ENCODE data around the gene DOCK1.

Gene DOCK1

DNA sequence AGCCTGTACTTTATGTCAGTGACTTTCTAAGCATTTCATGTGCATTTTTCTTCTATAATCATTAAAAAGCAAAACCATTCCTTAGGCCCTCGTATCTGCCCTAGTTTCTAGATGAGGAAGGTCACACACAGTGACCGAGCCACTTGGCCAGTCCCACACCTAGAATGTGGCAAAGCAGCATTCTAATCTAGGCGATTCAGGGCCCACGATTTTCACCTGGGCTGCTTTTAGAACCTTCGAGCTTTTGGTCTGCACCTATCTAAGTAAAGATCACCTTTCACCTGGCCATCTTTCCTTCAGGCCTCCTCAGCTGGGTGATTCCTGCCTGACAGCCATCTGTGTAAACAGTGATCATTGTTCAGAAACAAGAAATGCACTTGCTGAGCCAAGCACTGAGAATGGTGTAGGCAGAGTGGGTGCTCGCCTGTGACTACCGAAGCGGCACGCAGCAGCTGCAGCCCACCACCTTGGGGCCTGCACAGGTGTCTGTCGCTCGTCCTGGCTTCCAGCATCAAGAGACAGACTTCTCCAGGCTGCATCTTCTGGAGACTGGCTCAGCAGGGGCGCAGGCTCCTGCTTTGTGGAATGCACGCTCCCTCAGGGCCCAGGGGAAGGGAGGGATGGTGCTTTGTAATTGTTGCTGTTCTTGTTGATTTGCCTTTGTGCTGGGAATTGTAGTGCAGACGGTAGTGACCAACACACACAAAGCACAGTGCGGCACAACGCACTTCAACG lies 440.2 kb downstream of the DOCK1 start:
- TF ChIP-seq EZH2 (IDR thresholded peaks at IDR 0.05; ENCODE audit: borderline replicate concordance, low read depth, low read length, severe bottlenecking): no peak
- TF ChIP-seq, protein P1, sequence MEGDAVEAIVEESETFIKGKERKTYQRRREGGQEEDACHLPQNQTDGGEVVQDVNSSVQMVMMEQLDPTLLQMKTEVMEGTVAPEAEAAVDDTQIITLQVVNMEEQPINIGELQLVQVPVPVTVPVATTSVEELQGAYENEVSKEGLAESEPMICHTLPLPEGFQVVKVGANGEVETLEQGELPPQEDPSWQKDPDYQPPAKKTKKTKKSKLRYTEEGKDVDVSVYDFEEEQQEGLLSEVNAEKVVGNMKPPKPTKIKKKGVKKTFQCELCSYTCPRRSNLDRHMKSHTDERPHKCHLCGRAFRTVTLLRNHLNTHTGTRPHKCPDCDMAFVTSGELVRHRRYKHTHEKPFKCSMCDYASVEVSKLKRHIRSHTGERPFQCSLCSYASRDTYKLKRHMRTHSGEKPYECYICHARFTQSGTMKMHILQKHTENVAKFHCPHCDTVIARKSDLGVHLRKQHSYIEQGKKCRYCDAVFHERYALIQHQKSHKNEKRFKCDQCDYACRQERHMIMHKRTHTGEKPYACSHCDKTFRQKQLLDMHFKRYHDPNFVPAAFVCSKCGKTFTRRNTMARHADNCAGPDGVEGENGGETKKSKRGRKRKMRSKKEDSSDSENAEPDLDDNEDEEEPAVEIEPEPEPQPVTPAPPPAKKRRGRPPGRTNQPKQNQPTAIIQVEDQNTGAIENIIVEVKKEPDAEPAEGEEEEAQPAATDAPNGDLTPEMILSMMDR (IDR thresholded peaks at IDR 0.05; ENCODE audit: borderline replicate concordance, extremely low read depth, low read length, poor library complexity, severe bottlenecking): no peak
- no peaks in the 10 kb centered on the region for H4K20me1 ChIP-seq (ENCODE audit: insufficient read depth, low read length)
- H3K9ac ChIP-seq (ENCODE audit: low read depth, low read length): no peak overlapping the region
- H3K4me1 ChIP-seq (ENCODE audit: insufficient read depth, low read length): no peaks in the 10 kb centered on the region
- H2AFZ ChIP-seq (ENCODE audit: low read depth, low read length): no peak overlapping the region
- H3K4me2 ChIP-seq (ENCODE audit: insufficient read depth, low read length): no peak overlapping the region
- ATAC-seq (ENCODE audit: insufficient read depth, low read depth) (no peak), DNase-seq (no peak)
- H3K27me3 ChIP-seq (ENCODE audit: insufficient read depth, low read length, poor library complexity): no peaks in the 10 kb centered on the region
- no peaks in the 10 kb centered on the region for H3K9me3 ChIP-seq (ENCODE audit: insufficient read depth, low read length, severe bottlenecking)
- no peaks in the 10 kb centered on the region for H3K79me2 ChIP-seq (ENCODE audit: insufficient read depth, low read length)
- no peaks in the 10 kb centered on the region for H3K36me3 ChIP-seq (ENCODE audit: insufficient read depth, low read length)
- H3K4me3 ChIP-seq (ENCODE audit: low read depth in 1 of 2, low read length in 2 of 2): no peak overlapping the region
- no peak overlapping the region for H3K27ac ChIP-seq (ENCODE audit: low read length)

DNA sequence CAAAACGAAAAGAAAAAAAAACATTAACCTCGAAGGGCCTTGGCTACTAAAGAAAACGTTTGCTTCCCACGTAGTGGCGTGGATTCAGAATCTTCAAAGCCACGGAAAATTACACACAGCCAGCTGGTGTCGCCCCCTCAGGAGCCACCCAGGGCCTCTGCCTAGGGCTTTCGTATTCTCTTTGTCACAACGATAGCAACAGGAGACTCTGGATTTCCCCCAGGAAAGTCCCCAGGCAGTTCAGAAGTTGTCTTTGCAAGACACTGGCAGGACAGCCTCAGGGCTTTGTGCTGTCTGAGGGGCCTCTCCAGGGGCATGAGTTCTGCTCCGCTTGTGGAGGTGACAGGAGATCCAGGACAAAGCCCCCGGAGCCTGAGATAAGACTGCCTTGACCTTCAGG lies 441.4 kb downstream of the DOCK1 start:
- Histone ChIP-seq H3K9ac (ENCODE audit: low read depth, low read length) (no peak overlapping the region), H3K4me1 (ENCODE audit: insufficient read depth, low read length) (no peaks in the 10 kb centered on the region), H3K27me3 (ENCODE audit: insufficient read depth, low read length, poor library complexity) (no peaks in the 10 kb centered on the region), H3K9me3 (ENCODE audit: insufficient read depth, low read length, severe bottlenecking) (no peaks in the 10 kb centered on the region), H3K4me3 (ENCODE audit: low read depth in 1 of 2, low read length in 2 of 2) (no peak overlapping the region), H3K36me3 (ENCODE audit: insufficient read depth, low read length) (no peaks in the 10 kb centered on the region), H3K79me2 (ENCODE audit: insufficient read depth, low read length) (no peaks in the 10 kb centered on the region), H3K27ac (ENCODE audit: low read length) (no peak overlapping the region), H4K20me1 (ENCODE audit: insufficient read depth, low read length) (peaks cover 3% of the 10 kb centered on the region; the same call in 1 of the 2 replicates), H3K4me2 (ENCODE audit: insufficient read depth, low read length) (no peak overlapping the region), H2AFZ (ENCODE audit: low read depth, low read length) (no peak overlapping the region)
- ATAC-seq (ENCODE audit: insufficient read depth, low read depth) (no peak), DNase-seq (no peak)
- TF ChIP-seq EZH2 (IDR thresholded peaks at IDR 0.05; ENCODE audit: borderline replicate concordance, low read depth, low read length, severe bottlenecking): no peak
- TF ChIP-seq, protein P1 (IDR thresholded peaks at IDR 0.05; ENCODE audit: borderline replicate concordance, extremely low read depth, low read length, poor library complexity, severe bottlenecking): no peak

DNA sequence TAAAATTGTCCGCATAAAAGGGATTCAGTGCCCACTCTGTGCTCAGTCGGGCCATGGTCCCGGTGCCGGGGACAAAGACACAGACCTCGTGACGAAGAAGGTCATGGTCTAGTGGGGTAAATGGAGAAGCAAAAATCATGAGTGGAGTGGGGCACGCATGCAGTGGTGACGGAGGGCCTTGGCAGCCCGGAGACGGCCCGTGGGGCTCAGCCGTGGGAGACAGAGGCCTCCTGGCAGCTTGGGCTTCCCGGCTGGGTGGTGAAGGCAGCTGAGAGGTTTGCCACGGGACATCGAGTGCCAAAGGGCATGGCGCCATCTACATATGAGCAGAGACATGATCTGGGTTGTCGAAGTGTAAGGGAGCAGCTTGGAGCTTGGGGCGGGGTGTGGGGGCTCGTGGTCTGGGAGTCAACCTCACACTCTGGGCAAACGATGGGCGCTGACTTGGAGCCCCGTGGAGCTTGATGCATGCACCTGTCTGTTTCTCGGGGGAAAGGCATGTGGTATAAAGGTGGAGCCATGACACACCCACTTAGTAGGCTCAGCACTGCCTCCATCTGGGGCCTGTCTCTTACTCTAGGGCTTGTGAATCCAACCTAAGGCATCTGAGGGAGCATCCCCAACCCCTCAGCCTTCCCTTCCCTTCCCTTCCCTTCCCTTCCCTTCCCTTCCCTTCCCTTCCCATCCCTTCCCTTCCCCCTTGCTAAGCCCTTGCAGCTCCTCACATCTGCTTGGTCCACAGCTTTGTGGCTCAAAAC lies 442.2 kb downstream of the DOCK1 start:
- H3K4me3 ChIP-seq (ENCODE audit: low read depth in 1 of 2, low read length in 2 of 2): no peak overlapping the region
- no peaks in the 10 kb centered on the region for H3K4me1 ChIP-seq (ENCODE audit: insufficient read depth, low read length)
- H3K9me3 ChIP-seq (ENCODE audit: insufficient read depth, low read length, severe bottlenecking): no peaks in the 10 kb centered on the region
- H3K36me3 ChIP-seq (ENCODE audit: insufficient read depth, low read length): no peaks in the 10 kb centered on the region
- H3K79me2 ChIP-seq (ENCODE audit: insufficient read depth, low read length): no peaks in the 10 kb centered on the region
- no peak overlapping the region for H3K9ac ChIP-seq (ENCODE audit: low read depth, low read length)
- ATAC-seq (ENCODE audit: insufficient read depth, low read depth) (no peak), DNase-seq (no peak)
- no peak overlapping the region for H3K4me2 ChIP-seq (ENCODE audit: insufficient read depth, low read length)
- H3K27ac ChIP-seq (ENCODE audit: low read length): no peak overlapping the region
- no peak for TF ChIP-seq EZH2 (IDR thresholded peaks at IDR 0.05; ENCODE audit: borderline replicate concordance, low read depth, low read length, severe bottlenecking)
- TF ChIP-seq, protein P1 (IDR thresholded peaks at IDR 0.05; ENCODE audit: borderline replicate concordance, extremely low read depth, low read length, poor library complexity, severe bottlenecking): no peak
- no peaks in the 10 kb centered on the region for H3K27me3 ChIP-seq (ENCODE audit: insufficient read depth, low read length, poor library complexity)
- H2AFZ ChIP-seq (ENCODE audit: low read depth, low read length): no peak overlapping the region
- peaks cover 3% of the 10 kb centered on the region; the same call in 1 of the 2 replicates for H4K20me1 ChIP-seq (ENCODE audit: insufficient read depth, low read length)

Data from DND-41 (cell line).